Transverse colon (tissue), 4 donors: Measurements from ENCODE around the gene NID1. TPM values are rescaled to one million over a fixed set of nuclear protein-coding genes. Genes with fewer than 3 reads are reported as not detected.
"Not testable (repeated sequence)": the region's sequence is repeated elsewhere in the genome, so short reads cannot be mapped to it uniquely, and the experiment has no call there.

Experiments used
- DNase-seq: peaks from one replicate; pipeline ENCODE4 v3.0.0-alpha.2; 2019
- H3K27ac ChIP-seq, 4 donors: fragments of 200-600 bp; sonication (generic); 2 replicates each; pipeline ENCODE4 v1.5.1; 2016 to 2018; ENCODE audit warnings: inconsistent platforms in 4 of 4
- H3K27me3 ChIP-seq: fragments of 200-600 bp; sonication (generic); 2 replicates; pipeline ENCODE4 v1.5.1; 2017; ENCODE audit warnings: inconsistent platforms
- H3K36me3 ChIP-seq, 4 donors: fragments of 200-600 bp; sonication (generic); 2 replicates each; pipeline ENCODE4 v1.5.1; 2017 to 2019; ENCODE audit warnings: inconsistent platforms in 4 of 4
- H3K4me1 ChIP-seq, 4 donors: fragments of 200-600 bp; sonication (generic); 2 replicates each; pipeline ENCODE4 v1.5.1; 2017 to 2020; ENCODE audit warnings: inconsistent platforms in 4 of 4
- H3K4me3 ChIP-seq, 4 donors: fragments of 200-600 bp; sonication (generic); 1 replicate in 1 of 4; 2 replicates in 3 of 4; pipeline versions ENCODE4 v1.5.1 to v1.6.1; 2017 to 2019; ENCODE audit warnings: inconsistent platforms in 4 of 4
- H3K9me3 ChIP-seq, 2 donors: fragments of 200-600 bp; sonication (generic); 2 replicates each; pipeline ENCODE4 v1.5.1; 2017 to 2019; ENCODE audit warnings: inconsistent platforms in 2 of 2
- EP300 ChIP-seq: sonication (generic); formaldehyde crosslinking; IDR thresholded peaks from one replicate; pipeline ENCODE4 v1.6.1; 2017; ENCODE audit warnings: antibody characterized with exemption, low read depth
- POLR2A ChIP-seq: fragments of 450-650 bp; IDR thresholded peaks from one replicate; pipeline ENCODE4 v1.6.1; 2016; ENCODE audit warnings: antibody characterized with exemption, mild to moderate bottlenecking, moderate library complexity
- POLR2AphosphoS5 ChIP-seq, 3 donors: sonication (generic); formaldehyde crosslinking; IDR thresholded peaks; one replicate each; pipeline ENCODE4 v1.6.1; 2016; ENCODE audit warnings: antibody characterized with exemption in 3 of 3
- WGBS, 2 donors: methylation state at CpG; one replicate each; pipeline ENCODE4 v1.1.5; 2018; ENCODE audit warnings: low coverage in 1 of 2; 5-methylcytosine and 5-hydroxymethylcytosine counted together
- in situ Hi-C, 4 donors: fragments of 200-750 bp; cut with MboI; loops; one replicate each; pipeline versions ENCODE4 v1.15.0 to v1.15.1; 2017; ENCODE audit warnings: low sequenced_read_pairs in 3 of 4, low pct_ligation_motif_present in 1 of 4, low pct_unique_long_range_greater_than_20kb in 1 of 4
- intact Hi-C: fragments of 100-400 bp; cut with DNase I; formaldehyde crosslinking; loops from one replicate; pipeline ENCODE4 v1.15.1; 2023; ENCODE audit warnings: low total_unique reads
- total RNA-seq, 4 donors: library from RNA; depleted of rRNA; stranded (reverse); fragments of >200 nt; gene quantifications; one replicate each; pipeline ENCODE4 v1.1.0, GENCODE V29; 2016
- TF ChIP-seq, protein P1 (sequence below), 5 experiments: fragments of 200-600 bp in 3 of 5; fragments of 450-650 bp in 2 of 5; sonication (generic) in 3 of 5; IDR thresholded peaks; 1 replicate in 2 of 5; 2 replicates in 3 of 5; pipeline ENCODE4 v1.5.1; 2016 to 2017; ENCODE audit warnings: antibody characterized with exemption in 5 of 5, inconsistent platforms in 3 of 5, mild to moderate bottlenecking in 2 of 5, moderate library complexity in 1 of 5

Gene NID1
- total RNA-seq, 4 donors from 2014 or later: 42.7 to 133 (median 63.5) TPM

DNA sequence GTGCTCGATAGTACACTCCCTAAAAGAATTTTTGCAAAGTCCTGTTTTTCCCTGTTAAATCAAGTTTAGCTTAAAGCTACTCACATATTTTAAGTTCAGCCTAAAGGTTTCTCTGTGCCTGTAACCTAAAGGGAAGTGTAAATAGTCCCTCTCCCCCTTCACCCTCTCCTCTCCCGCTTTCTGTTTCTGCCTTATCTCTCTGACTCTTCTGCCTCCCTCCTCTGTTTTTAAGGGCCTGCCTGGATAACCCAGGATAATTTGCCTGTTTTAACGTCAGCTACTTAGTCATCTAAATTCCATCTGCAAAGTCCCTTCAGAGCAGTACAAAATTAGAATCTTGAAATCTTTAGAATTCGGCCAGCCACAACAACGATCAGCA, 92.6 kb downstream of the NID1 start:
- 52 to 63% methylated on average over 4 to 5 of the region's 5 CpGs for WGBS, 2 donors
- Histone ChIP-seq H3K27ac (peak overlapping the region; percentile 86 to 91 (median 88)), H3K4me1 (peaks cover 0 to 21% (median 16%) of the 10 kb centered on the region in 4 donors), H3K9me3 (no peaks in the 10 kb centered on the region), H3K27me3 (no peaks in the 10 kb centered on the region), H3K4me3 (peak overlapping the region in 3 of 4 donors; percentile 21 to 38 (median 22)), H3K36me3 (peaks cover 0 to 4% (median under 1%) of the 10 kb centered on the region in 4 donors)
- intact Hi-C loops (no loop called here), in situ Hi-C loops (loop anchor here (10.0 to 25.0 kb wide), 3 partner anchors 110 to 460 kb away; partner anchors contain the start of genes B3GALNT2 (in 3 of the 4) and LYST (in 1 of the 4))
- no peak for DNase-seq
- no peak for TF ChIP-seq POLR2AphosphoS5 (IDR thresholded peaks at IDR 0.05)
- TF ChIP-seq POLR2A: no peak
- TF ChIP-seq, protein P1, sequence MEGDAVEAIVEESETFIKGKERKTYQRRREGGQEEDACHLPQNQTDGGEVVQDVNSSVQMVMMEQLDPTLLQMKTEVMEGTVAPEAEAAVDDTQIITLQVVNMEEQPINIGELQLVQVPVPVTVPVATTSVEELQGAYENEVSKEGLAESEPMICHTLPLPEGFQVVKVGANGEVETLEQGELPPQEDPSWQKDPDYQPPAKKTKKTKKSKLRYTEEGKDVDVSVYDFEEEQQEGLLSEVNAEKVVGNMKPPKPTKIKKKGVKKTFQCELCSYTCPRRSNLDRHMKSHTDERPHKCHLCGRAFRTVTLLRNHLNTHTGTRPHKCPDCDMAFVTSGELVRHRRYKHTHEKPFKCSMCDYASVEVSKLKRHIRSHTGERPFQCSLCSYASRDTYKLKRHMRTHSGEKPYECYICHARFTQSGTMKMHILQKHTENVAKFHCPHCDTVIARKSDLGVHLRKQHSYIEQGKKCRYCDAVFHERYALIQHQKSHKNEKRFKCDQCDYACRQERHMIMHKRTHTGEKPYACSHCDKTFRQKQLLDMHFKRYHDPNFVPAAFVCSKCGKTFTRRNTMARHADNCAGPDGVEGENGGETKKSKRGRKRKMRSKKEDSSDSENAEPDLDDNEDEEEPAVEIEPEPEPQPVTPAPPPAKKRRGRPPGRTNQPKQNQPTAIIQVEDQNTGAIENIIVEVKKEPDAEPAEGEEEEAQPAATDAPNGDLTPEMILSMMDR (IDR thresholded peaks at IDR 0.05): no peak
- TF ChIP-seq EP300: no peak

DNA sequence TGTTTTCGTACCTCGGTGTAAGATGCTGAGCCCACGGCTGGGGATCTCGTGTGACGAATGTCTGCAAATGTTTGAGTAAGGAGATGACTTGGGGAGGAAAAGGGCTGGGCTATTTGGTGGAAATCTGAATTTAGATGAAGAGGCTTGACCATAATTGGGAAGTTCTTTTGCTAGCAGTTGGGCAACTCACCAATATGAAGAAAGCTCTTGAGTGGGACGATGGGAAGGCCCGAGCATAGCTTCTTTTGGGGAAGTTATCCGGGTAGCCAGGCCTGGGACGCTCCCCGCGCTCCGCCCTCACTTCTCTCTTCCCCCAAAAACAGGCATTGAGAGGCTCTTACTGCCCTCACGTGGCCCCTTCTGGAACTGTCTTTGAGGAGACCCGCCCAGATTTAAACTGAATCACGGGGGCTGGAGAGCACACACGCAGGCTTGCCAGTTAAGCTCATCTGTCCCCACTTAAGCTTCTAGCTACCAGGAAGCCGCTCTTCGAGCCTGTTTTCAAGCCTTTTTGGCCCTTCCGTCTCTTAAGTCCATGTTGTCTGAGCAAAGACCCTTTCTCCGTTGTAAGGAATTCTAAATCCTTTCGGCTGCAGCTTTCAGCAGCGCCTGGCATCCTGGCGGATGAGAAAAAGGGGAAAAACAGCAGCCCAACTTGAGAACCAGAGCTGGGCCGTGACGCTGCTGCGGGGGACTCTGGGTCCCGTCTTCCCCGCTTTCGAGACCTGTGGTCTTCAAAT, 93.1 kb downstream of the NID1 start:
- DNase-seq: peak; percentile 91
- H3K27me3 ChIP-seq: no peaks in the 10 kb centered on the region
- peak overlapping the region; percentile 86 to 91 (median 88) for H3K27ac ChIP-seq
- H3K4me3 ChIP-seq: peak overlapping the region in 3 of 4 donors; percentile 21 to 38 (median 22)
- no peaks in the 10 kb centered on the region for H3K9me3 ChIP-seq
- 3 to 9% methylated on average over 8 to 29 of the region's 29 CpGs for WGBS, 2 donors
- intact Hi-C loops: no loop called here
- in situ Hi-C loops: loop anchor here (10.0 to 25.0 kb wide), 3 partner anchors 109 to 459 kb away; partner anchors contain the start of genes B3GALNT2 (in 3 of the 4) and LYST (in 1 of the 4)
- TF ChIP-seq, protein P1 (IDR thresholded peaks at IDR 0.05): peak; percentile 76 to 86 (median 83)
- TF ChIP-seq POLR2AphosphoS5 (IDR thresholded peaks at IDR 0.05): peak; percentile 65 to 74 (median 73)
- peak; percentile 42 for TF ChIP-seq POLR2A
- TF ChIP-seq EP300: no peak
- H3K4me1 ChIP-seq: peaks cover 0 to 21% (median 16%) of the 10 kb centered on the region in 4 donors
- H3K36me3 ChIP-seq: no peaks in the 10 kb centered on the region

DNA sequence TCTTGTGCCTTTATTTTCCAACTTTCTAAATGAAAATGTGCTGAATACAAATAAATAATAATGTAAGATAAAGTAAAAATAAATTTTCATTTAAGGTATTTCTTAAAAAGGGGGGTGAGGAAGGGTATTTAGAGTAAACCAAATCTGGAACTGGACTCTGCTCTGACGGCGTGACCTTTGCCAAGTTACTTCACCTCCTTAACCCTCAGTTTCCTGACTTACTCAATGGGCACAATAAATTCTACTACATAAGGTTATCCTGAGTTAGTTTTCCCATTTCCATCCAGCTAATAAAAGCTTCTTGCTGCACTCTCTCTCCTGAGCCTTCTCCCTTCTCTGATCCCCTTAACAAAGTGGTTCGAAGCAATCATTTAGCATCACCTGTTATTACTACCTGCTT, 93.9 kb downstream of the NID1 start:
- 41 to 72% methylated on average over 3 of the region's 3 CpGs for WGBS, 2 donors
- Histone ChIP-seq H3K4me1 (peaks cover 0 to 21% (median 16%) of the 10 kb centered on the region in 4 donors), H3K36me3 (no peaks in the 10 kb centered on the region), H3K4me3 (no peak overlapping the region), H3K27me3 (no peaks in the 10 kb centered on the region), H3K27ac (peak overlapping the region; percentile 86 to 91 (median 88)), H3K9me3 (no peaks in the 10 kb centered on the region)
- intact Hi-C loops: no loop called here
- in situ Hi-C loops: loop anchor here (10.0 to 25.0 kb wide), 3 partner anchors 109 to 459 kb away; partner anchors contain the start of genes B3GALNT2 (in 3 of the 4) and LYST (in 1 of the 4)
- no peak for DNase-seq
- TF ChIP-seq POLR2A (no peak), EP300 (no peak), POLR2AphosphoS5 (IDR thresholded peaks at IDR 0.05) (no peak)
- TF ChIP-seq, protein P1 (IDR thresholded peaks at IDR 0.05): no peak

DNA sequence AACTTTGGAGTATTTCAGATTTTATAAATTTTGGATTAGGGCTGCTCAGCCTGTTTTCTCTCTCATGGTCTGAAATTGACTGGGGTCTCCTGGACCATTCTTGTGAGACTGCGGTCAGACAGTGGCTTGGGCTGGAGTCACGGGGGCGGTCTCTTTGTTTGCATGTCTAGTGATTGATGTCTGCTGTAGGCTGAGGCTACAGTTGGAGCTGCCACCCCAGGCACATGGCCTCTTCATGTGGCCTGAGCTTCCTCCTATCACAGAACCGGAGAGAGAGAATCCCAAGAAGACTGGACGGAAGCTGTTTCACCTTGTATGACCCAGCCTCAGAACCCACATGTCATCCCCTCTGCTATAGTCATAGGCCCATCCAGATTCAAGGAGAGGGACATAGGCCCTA, 96.1 kb downstream of the NID1 start:
- WGBS, 2 donors: 84 to 100% methylated on average over 1 to 5 of the region's 5 CpGs
- H3K27ac ChIP-seq: no peak overlapping the region
- H3K27me3 ChIP-seq: no peaks in the 10 kb centered on the region
- no peak for DNase-seq
- H3K4me3 ChIP-seq: no peak overlapping the region
- no peaks in the 10 kb centered on the region for H3K36me3 ChIP-seq
- intact Hi-C loops: no loop called here
- peaks cover 0 to 21% (median 16%) of the 10 kb centered on the region in 4 donors for H3K4me1 ChIP-seq
- in situ Hi-C loops: loop anchor here (10.0 to 25.0 kb wide), 3 partner anchors 104 to 457 kb away; partner anchors contain the start of genes B3GALNT2 (in 3 of the 4) and LYST (in 2 of the 4)
- no peak for TF ChIP-seq POLR2AphosphoS5 (IDR thresholded peaks at IDR 0.05)
- TF ChIP-seq POLR2A: no peak
- TF ChIP-seq, protein P1 (IDR thresholded peaks at IDR 0.05): no peak
- no peaks in the 10 kb centered on the region for H3K9me3 ChIP-seq

DNA sequence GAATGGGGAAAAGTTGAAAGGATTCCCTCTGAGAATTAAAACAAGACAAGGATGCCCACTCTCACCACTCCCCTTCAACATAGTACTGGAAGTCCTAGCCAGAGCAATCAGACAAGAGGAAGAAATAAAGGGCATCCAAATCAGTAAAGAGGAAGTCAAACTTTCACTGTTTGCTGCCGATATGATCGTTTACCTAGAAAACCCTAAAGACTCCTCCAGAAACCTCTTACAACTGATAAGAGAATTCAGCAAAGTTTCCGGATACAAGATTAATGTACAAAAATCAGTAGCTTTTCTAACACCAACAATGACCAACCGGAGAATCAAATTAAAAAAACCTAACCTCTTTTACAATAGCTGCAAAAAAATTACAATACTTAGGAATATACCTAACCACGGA, 98.8 kb downstream of the NID1 start:
- H3K27ac ChIP-seq, H3K4me1 ChIP-seq, DNase-seq, H3K27me3 ChIP-seq, H3K4me3 ChIP-seq, intact Hi-C loops, H3K36me3 ChIP-seq, H3K9me3 ChIP-seq: not testable (repeated sequence)
- in situ Hi-C loops: loop anchor here (10.0 to 25.0 kb wide), 3 partner anchors 101 to 454 kb away; partner anchors contain the start of genes B3GALNT2 (in 3 of the 4) and LYST (in 2 of the 4)
- WGBS, 2 donors: 65 to 66% methylated on average over 5 of the region's 5 CpGs
